C4-2B (cell line): Measurements from ENCODE around the gene SLC39A1.
"Not testable (repeated sequence)": the region's sequence is repeated elsewhere in the genome, so short reads cannot be mapped to it uniquely, and the experiment has no call there.

ENCODE experiments used
- CTCF ChIP-seq: fragments of 450-650 bp; conservative IDR thresholded peaks from 2 replicates; pipeline ENCODE4 v1.5.1; 2017; ENCODE audit warnings: mild to moderate bottlenecking
- ZFX ChIP-seq: fragments of 450-650 bp; IDR thresholded peaks from 2 replicates; pipeline ENCODE4 v1.6.1; 2017

GRCh38 chr1:153981735-153982134 is 18.4 kb upstream of the SLC39A1 start:
- not testable (repeated sequence) for TF ChIP-seq CTCF, ZFX
